ENCODE data around the gene ANAPC7.
"Not testable (repeated sequence)": the region's sequence is repeated elsewhere in the genome, so short reads cannot be mapped to it uniquely, and the experiment has no call there.

ANAPC7 gene

GRCh38 chr12:110342157-110342556 is 61.4 kb downstream of the ANAPC7 start:
- Histone ChIP-seq H3K36me3 (ENCODE audit: control insufficient read depth in 5 of 5, insufficient read depth in 5 of 5, low read length in 5 of 5) (peaks cover 31 to 99% (median 97%) of the 10 kb centered on the region in 5 donors), H3K4me3 (ENCODE audit: low read depth in 1 of 5, low read length in 5 of 5) (no peak overlapping the region), H3K27ac (ENCODE audit: low read depth, low read length) (no peak overlapping the region)

DNA sequence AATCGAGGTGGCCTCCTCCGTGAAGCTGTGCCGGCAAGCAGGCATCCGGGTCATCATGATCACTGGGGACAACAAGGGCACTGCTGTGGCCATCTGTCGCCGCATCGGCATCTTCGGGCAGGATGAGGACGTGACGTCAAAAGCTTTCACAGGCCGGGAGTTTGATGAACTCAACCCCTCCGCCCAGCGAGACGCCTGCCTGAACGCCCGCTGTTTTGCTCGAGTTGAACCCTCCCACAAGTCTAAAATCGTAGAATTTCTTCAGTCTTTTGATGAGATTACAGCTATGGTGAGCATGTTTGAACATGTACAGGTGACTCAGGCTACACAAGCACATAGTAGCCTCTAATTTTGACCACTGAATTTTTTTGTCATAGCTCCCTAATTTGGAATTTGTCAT is 62.8 kb downstream of the ANAPC7 start:
- H3K4me1 ChIP-seq (ENCODE audit: control insufficient read depth in 5 of 5, insufficient read depth in 5 of 5, low read length in 5 of 5): peaks cover 0 to 13% (median 0%) of the 10 kb centered on the region in 5 donors
- H3K27ac ChIP-seq (ENCODE audit: low read depth, low read length): no peak overlapping the region
- no peaks in the 10 kb centered on the region for H3K9me3 ChIP-seq (ENCODE audit: control insufficient read depth in 5 of 5, low read length in 5 of 5)
- H3K9ac ChIP-seq (ENCODE audit: low read length in 5 of 5): no peak overlapping the region
- H3K36me3 ChIP-seq (ENCODE audit: control insufficient read depth in 5 of 5, insufficient read depth in 5 of 5, low read length in 5 of 5): peaks cover 32 to 100% (median 99%) of the 10 kb centered on the region in 5 donors
- H3K4me3 ChIP-seq (ENCODE audit: low read depth in 1 of 5, low read length in 5 of 5): no peak overlapping the region
- H3K27me3 ChIP-seq (ENCODE audit: control insufficient read depth in 5 of 5, insufficient read depth in 4 of 5, low read length in 5 of 5): no peaks in the 10 kb centered on the region

More at GRCh38 chr12:110342157-110342556, 61.4 kb downstream of the ANAPC7 start:
- H3K4me1 ChIP-seq (ENCODE audit: control insufficient read depth in 5 of 5, insufficient read depth in 5 of 5, low read length in 5 of 5): peaks cover 0 to 16% (median 0%) of the 10 kb centered on the region in 5 donors
- H3K27me3 ChIP-seq (ENCODE audit: control insufficient read depth in 5 of 5, insufficient read depth in 4 of 5, low read length in 5 of 5): no peaks in the 10 kb centered on the region
- H3K9me3 ChIP-seq (ENCODE audit: control insufficient read depth in 5 of 5, low read length in 5 of 5): no peaks in the 10 kb centered on the region
- no peak overlapping the region for H3K9ac ChIP-seq (ENCODE audit: low read length in 5 of 5)

DNA sequence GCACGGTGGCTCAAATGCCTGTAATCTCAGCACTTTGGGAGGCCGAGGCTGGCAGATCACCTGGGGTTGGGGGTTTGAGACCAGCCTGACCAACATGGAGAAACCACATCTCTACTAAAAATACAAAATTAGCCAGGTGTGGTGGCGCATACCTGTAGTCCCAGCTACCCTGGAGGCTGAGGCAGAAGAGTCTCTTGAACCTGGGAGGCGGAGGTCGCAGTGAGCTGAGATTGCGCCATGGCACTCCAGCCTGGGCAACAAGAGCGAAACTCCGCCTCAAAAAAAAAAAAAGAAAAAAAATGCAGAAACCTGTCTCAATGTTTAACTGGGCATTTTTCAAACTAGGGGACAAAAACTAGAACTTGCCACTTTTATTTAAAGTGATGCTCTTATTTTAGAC is 63.2 kb downstream of the ANAPC7 start:
- Histone ChIP-seq H3K36me3 (ENCODE audit: control insufficient read depth in 5 of 5, insufficient read depth in 5 of 5, low read length in 5 of 5) (peaks cover 32 to 100% (median 99%) of the 10 kb centered on the region in 5 donors), H3K4me1 (ENCODE audit: control insufficient read depth in 5 of 5, insufficient read depth in 5 of 5, low read length in 5 of 5) (peaks cover 0 to 11% (median 0%) of the 10 kb centered on the region in 5 donors)
- H3K9ac ChIP-seq (ENCODE audit: low read length in 5 of 5); H3K27ac ChIP-seq (ENCODE audit: low read depth, low read length); H3K9me3 ChIP-seq (ENCODE audit: control insufficient read depth in 5 of 5, low read length in 5 of 5); H3K4me3 ChIP-seq (ENCODE audit: low read depth in 1 of 5, low read length in 5 of 5); H3K27me3 ChIP-seq (ENCODE audit: control insufficient read depth in 5 of 5, insufficient read depth in 4 of 5, low read length in 5 of 5): not testable (repeated sequence)

DNA sequence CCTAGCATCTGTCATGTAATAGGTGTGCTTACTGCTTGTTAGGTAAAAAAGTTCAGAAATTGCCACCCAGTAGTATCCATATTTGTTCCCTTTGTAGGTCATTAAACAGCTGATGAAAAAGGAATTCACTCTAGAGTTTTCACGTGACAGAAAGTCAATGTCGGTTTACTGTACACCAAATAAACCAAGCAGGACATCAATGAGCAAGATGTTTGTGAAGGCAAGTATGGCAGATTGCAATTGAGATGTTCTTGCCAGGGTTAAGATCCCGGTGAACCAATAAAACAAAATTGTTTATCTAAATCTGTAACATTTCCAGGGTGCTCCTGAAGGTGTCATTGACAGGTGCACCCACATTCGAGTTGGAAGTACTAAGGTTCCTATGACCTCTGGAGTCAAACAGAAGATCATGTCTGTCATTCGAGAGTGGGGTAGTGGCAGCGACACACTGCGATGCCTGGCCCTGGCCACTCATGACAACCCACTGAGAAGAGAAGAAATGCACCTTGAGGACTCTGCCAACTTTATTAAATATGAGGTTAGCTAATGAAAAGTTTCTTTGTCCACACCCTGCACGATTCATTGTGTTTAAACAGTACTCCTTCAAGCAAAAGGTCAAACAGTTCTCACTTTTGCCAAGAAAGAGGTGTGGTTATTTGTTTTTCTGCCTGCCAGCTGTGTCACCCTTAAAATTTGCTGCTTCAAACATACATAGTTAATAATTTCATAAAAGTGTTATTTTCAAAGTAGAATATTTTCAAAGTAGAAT is 64.1 kb downstream of the ANAPC7 start:
- peaks cover 0 to 2% (median 0%) of the 10 kb centered on the region in 5 donors for H3K4me1 ChIP-seq (ENCODE audit: control insufficient read depth in 5 of 5, insufficient read depth in 5 of 5, low read length in 5 of 5)
- H3K9ac ChIP-seq (ENCODE audit: low read length in 5 of 5): no peak overlapping the region
- H3K27me3 ChIP-seq (ENCODE audit: control insufficient read depth in 5 of 5, insufficient read depth in 4 of 5, low read length in 5 of 5): no peaks in the 10 kb centered on the region
- H3K9me3 ChIP-seq (ENCODE audit: control insufficient read depth in 5 of 5, low read length in 5 of 5): no peaks in the 10 kb centered on the region
- H3K36me3 ChIP-seq (ENCODE audit: control insufficient read depth in 5 of 5, insufficient read depth in 5 of 5, low read length in 5 of 5): peaks cover 32 to 100% (median 98%) of the 10 kb centered on the region in 5 donors
- H3K27ac ChIP-seq (ENCODE audit: low read depth, low read length): no peak overlapping the region
- no peak overlapping the region for H3K4me3 ChIP-seq (ENCODE audit: low read depth in 1 of 5, low read length in 5 of 5)

GRCh38 chr12:110338754-110339153 is 64.8 kb downstream of the ANAPC7 start:
- Histone ChIP-seq H3K36me3 (ENCODE audit: control insufficient read depth in 5 of 5, insufficient read depth in 5 of 5, low read length in 5 of 5) (peaks cover 31 to 100% (median 98%) of the 10 kb centered on the region in 5 donors), H3K4me3 (ENCODE audit: low read depth in 1 of 5, low read length in 5 of 5) (no peak overlapping the region), H3K27ac (ENCODE audit: low read depth, low read length) (no peak overlapping the region), H3K4me1 (ENCODE audit: control insufficient read depth in 5 of 5, insufficient read depth in 5 of 5, low read length in 5 of 5) (no peaks in the 10 kb centered on the region), H3K9me3 (ENCODE audit: control insufficient read depth in 5 of 5, low read length in 5 of 5) (no peaks in the 10 kb centered on the region), H3K27me3 (ENCODE audit: control insufficient read depth in 5 of 5, insufficient read depth in 4 of 5, low read length in 5 of 5) (no peaks in the 10 kb centered on the region), H3K9ac (ENCODE audit: low read length in 5 of 5) (no peak overlapping the region)

- H3K4me3 ChIP-seq (ENCODE audit: low read depth in 1 of 5, low read length in 5 of 5): no peak overlapping the region
- no peak overlapping the region for H3K9ac ChIP-seq (ENCODE audit: low read length in 5 of 5)
- H3K27me3 ChIP-seq (ENCODE audit: control insufficient read depth in 5 of 5, insufficient read depth in 4 of 5, low read length in 5 of 5): no peaks in the 10 kb centered on the region
- H3K4me1 ChIP-seq (ENCODE audit: control insufficient read depth in 5 of 5, insufficient read depth in 5 of 5, low read length in 5 of 5): no peaks in the 10 kb centered on the region
- H3K36me3 ChIP-seq (ENCODE audit: control insufficient read depth in 5 of 5, insufficient read depth in 5 of 5, low read length in 5 of 5): peaks cover 30 to 100% (median 97%) of the 10 kb centered on the region in 5 donors
- H3K9me3 ChIP-seq (ENCODE audit: control insufficient read depth in 5 of 5, low read length in 5 of 5): no peaks in the 10 kb centered on the region
- no peak overlapping the region for H3K27ac ChIP-seq (ENCODE audit: low read depth, low read length)
Measured at GRCh38 chr12:110337912-110338710, 65.4 kb downstream of the ANAPC7 start.

DNA sequence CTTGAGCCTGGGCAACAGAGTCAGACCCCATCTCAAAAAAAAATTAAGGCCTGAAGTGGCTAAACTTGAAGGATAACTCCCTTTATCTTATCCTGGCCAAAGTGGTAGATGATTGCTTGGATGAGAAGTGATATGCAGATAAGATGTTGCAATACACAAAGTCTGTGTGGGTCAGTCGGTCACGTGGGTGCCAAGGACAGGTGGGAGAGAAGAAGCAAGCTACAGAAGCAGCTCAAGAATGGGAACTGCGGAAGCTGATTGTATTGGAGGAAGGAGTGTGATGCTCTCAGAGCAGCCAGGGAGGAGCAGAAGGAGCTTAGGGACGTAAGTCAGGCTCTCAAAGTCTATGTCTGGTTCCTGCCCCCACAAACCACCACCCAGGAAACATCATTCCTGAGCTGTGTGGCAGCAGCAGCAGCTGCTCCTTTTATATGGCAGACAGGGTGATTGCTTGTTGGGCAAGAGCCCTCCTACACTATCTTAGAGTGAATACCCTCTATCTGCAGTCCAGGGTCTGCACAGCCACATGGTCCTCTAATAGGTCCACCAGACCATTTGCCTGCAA is 67.9 kb downstream of the ANAPC7 start:
- H3K9ac ChIP-seq (ENCODE audit: low read length in 5 of 5): no peak overlapping the region
- H3K36me3 ChIP-seq (ENCODE audit: control insufficient read depth in 5 of 5, insufficient read depth in 5 of 5, low read length in 5 of 5): peaks cover 31 to 88% (median 82%) of the 10 kb centered on the region in 5 donors
- no peaks in the 10 kb centered on the region for H3K4me1 ChIP-seq (ENCODE audit: control insufficient read depth in 5 of 5, insufficient read depth in 5 of 5, low read length in 5 of 5)

GRCh38 chr12:110333201-110333600 is 70.3 kb downstream of the ANAPC7 start:
- Histone ChIP-seq H3K27ac (ENCODE audit: low read depth, low read length) (no peak overlapping the region), H3K36me3 (ENCODE audit: control insufficient read depth in 5 of 5, insufficient read depth in 5 of 5, low read length in 5 of 5) (peaks cover 25 to 82% (median 69%) of the 10 kb centered on the region in 5 donors), H3K9ac (ENCODE audit: low read length in 5 of 5) (peak overlapping the region in 1 of 5 donors; percentile 6)

More for the DNA sequence above, 67.9 kb downstream of the ANAPC7 start:
- Histone ChIP-seq H3K4me3 (ENCODE audit: low read depth in 1 of 5, low read length in 5 of 5) (no peak overlapping the region), H3K9me3 (ENCODE audit: control insufficient read depth in 5 of 5, low read length in 5 of 5) (no peaks in the 10 kb centered on the region), H3K27ac (ENCODE audit: low read depth, low read length) (no peak overlapping the region), H3K27me3 (ENCODE audit: control insufficient read depth in 5 of 5, insufficient read depth in 4 of 5, low read length in 5 of 5) (no peaks in the 10 kb centered on the region)

DNA sequence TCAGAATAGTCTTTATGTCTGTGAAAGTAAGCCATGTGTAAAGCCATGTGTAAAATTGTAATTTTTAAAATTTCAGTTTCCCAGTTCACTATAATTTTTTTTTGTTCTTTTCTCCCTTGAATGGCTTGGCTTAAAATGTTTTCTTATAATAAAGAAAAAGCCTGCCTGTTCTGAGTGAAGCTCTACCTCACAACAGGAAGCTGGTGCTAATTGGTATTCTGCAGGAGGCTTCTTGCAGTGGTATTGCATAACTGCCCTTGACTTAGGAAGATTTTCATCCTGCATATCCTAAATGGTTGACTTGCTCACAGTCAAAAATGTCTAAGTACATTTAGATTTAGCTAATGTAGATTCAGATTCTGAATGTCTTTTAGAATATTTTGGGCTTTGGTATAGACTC is 73.0 kb downstream of the ANAPC7 start:
- H3K27ac ChIP-seq (ENCODE audit: low read depth, low read length): no peak overlapping the region
- H3K4me3 ChIP-seq (ENCODE audit: low read depth in 1 of 5, low read length in 5 of 5): no peak overlapping the region
- no peak overlapping the region for H3K9ac ChIP-seq (ENCODE audit: low read length in 5 of 5)
- peaks cover 33 to 79% (median 65%) of the 10 kb centered on the region in 5 donors for H3K36me3 ChIP-seq (ENCODE audit: control insufficient read depth in 5 of 5, insufficient read depth in 5 of 5, low read length in 5 of 5)
- H3K9me3 ChIP-seq (ENCODE audit: control insufficient read depth in 5 of 5, low read length in 5 of 5): no peaks in the 10 kb centered on the region
- no peaks in the 10 kb centered on the region for H3K27me3 ChIP-seq (ENCODE audit: control insufficient read depth in 5 of 5, insufficient read depth in 4 of 5, low read length in 5 of 5)
- no peaks in the 10 kb centered on the region for H3K4me1 ChIP-seq (ENCODE audit: control insufficient read depth in 5 of 5, insufficient read depth in 5 of 5, low read length in 5 of 5)

More at GRCh38 chr12:110333201-110333600, 70.3 kb downstream of the ANAPC7 start:
- no peak overlapping the region for H3K4me3 ChIP-seq (ENCODE audit: low read depth in 1 of 5, low read length in 5 of 5)
- no peaks in the 10 kb centered on the region for H3K27me3 ChIP-seq (ENCODE audit: control insufficient read depth in 5 of 5, insufficient read depth in 4 of 5, low read length in 5 of 5)
- H3K4me1 ChIP-seq (ENCODE audit: control insufficient read depth in 5 of 5, insufficient read depth in 5 of 5, low read length in 5 of 5): no peaks in the 10 kb centered on the region
- H3K9me3 ChIP-seq (ENCODE audit: control insufficient read depth in 5 of 5, low read length in 5 of 5): no peaks in the 10 kb centered on the region

Data from subcutaneous abdominal adipose tissue (tissue), 5 donors.